Caco-2 (cell line): ENCODE measurements around the gene MAGI1. TPM values are rescaled to one million over a fixed set of nuclear protein-coding genes. Genes with fewer than 3 reads are reported as not detected.

Experiments
- BruUV-seq: library from RNA; stranded (reverse); fragments of 400-500 nt; replicated peaks from 2 replicates; lab custom pipeline; 2021; lab: Mats Ljungman, UMichigan
- CTCF ChIA-PET: fragments of 300-600 bp; sonication (Branson Sonifier 250); formaldehyde crosslinking; loops from one replicate; lab custom pipeline; 2022; ENCODE audit warnings: antibody characterized with exemption; lab: Charles Lee
- POLR2A ChIA-PET: fragments of 300-600 bp; sonication (Branson Sonifier 250); formaldehyde crosslinking; loops from one replicate; lab custom pipeline; 2022; ENCODE audit warnings: antibody characterized with exemption; lab: Charles Lee
- DNase-seq, 2 experiments: peaks; one replicate each; pipeline versions ENCODE4 v3.0.0 to v3.0.0-alpha.2; 2020 to 2022
- H3K27me3 ChIP-seq: replicated peaks from 2 replicates; pipeline ENCODE4 v1.6.0; 2011; ENCODE audit warnings: low read length; ENCODE audit not compliant: control insufficient read depth, insufficient read depth
- H3K36me3 ChIP-seq: 2 replicates; pipeline ENCODE4 v1.5.1; 2011; ENCODE audit warnings: low read length; ENCODE audit not compliant: control insufficient read depth, insufficient read depth
- H3K4me1 ChIP-seq: fragments of 250-450 bp; sonication (Bioruptor Pico); 2 replicates; pipeline ENCODE4 v1.5.1; 2020; ENCODE audit warnings: mild to moderate bottlenecking
- H3K4me3 ChIP-seq: 2 replicates; pipeline ENCODE4 v1.5.1; 2011; ENCODE audit warnings: low read depth, mild to moderate bottlenecking, control low read depth, low read length
- H3K9me3 ChIP-seq: fragments of 250-450 bp; sonication (Bioruptor Pico); 2 replicates; pipeline ENCODE4 v1.5.1; 2020; ENCODE audit warnings: mild to moderate bottlenecking, moderate library complexity
- H3K27ac Mint-ChIP-seq: one replicate; pipeline ENCODE4 v1.8.0; 2022; ENCODE audit warnings: mixed read lengths; ENCODE audit not compliant: unreplicated experiment
- H3K27me3 Mint-ChIP-seq: one replicate; pipeline ENCODE4 v1.8.0; 2022; ENCODE audit warnings: mixed read lengths; ENCODE audit not compliant: insufficient read depth, unreplicated experiment
- H3K36me3 Mint-ChIP-seq: one replicate; pipeline ENCODE4 v1.8.0; 2022; ENCODE audit warnings: mild to moderate bottlenecking, mixed read lengths; ENCODE audit not compliant: insufficient read depth, unreplicated experiment
- H3K4me1 Mint-ChIP-seq: one replicate; pipeline ENCODE4 v1.8.0; 2022; ENCODE audit warnings: low read depth, mixed read lengths; ENCODE audit not compliant: unreplicated experiment
- H3K4me3 Mint-ChIP-seq: one replicate; pipeline ENCODE4 v1.8.0; 2022; ENCODE audit warnings: mild to moderate bottlenecking, moderate library complexity, mixed read lengths; ENCODE audit not compliant: unreplicated experiment
- H3K9me3 Mint-ChIP-seq: one replicate; pipeline ENCODE4 v1.8.0; 2022; ENCODE audit warnings: mixed read lengths; ENCODE audit not compliant: unreplicated experiment
- intact Hi-C: fragments of 100-400 bp; cut with micrococcal nuclease; formaldehyde crosslinking; loops from one replicate; pipeline ENCODE4 v1.10.0; 2022; ENCODE audit not compliant: unreplicated experiment
- total RNA-seq: library from RNA; stranded (reverse); gene quantifications from 2 replicates; pipeline ENCODE4 v1.2.3, GENCODE V29; 2022
- TF ChIP-seq, protein P1 (sequence below), 2 experiments: fragments of 200-600 bp in 1 of 2; IDR thresholded peaks; 1 replicate in 1 of 2; 2 replicates in 1 of 2; pipeline versions ENCODE4 v1.5.1 to v1.8.0; 2011 to 2022; ENCODE audit warnings: antibody characterized with exemption in 1 of 2, control low read depth in 1 of 2, inconsistent platforms in 1 of 2, low read depth in 1 of 2, low read length in 1 of 2, mild to moderate bottlenecking in 1 of 2, moderate library complexity in 1 of 2; ENCODE audit not compliant: insufficient read depth in 1 of 2, severe bottlenecking in 1 of 2, unreplicated experiment in 1 of 2

MAGI1 gene
- total RNA-seq, 1 experiment from 2014 or later, result 64.9 TPM

DNA sequence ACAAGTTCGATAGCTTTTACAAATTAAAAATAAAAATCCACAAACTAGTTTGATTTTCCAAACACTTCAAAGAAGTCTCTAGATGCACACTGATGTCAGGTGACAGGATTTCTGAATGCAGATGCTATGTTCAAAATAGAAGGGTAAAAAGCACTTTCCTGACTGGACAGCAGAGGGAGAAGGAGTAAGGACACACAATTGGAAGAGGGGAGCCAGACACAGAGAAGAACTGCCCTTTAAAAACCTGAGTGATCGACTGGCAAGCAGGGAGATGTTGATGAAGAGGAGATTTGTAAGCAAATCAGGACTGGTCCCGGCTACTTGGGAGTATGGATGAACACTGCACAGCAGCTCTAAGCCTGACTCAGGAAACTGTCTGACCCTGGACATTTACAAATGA lies 612.8 kb downstream of the MAGI1 start:
- H3K27me3 ChIP-seq, result no peaks in the 10 kb centered on the region
- no TSS peak for BruUV-seq
- POLR2A ChIA-PET, result no interaction called here
- Mint-ChIP-seq H3K36me3 (peaks cover 35% of the 10 kb centered on the region), H3K27ac (no peak overlapping the region), H3K9me3 (no peaks in the 10 kb centered on the region), H3K27me3 (no peaks in the 10 kb centered on the region), H3K4me3 (no peak overlapping the region), H3K4me1 (no peaks in the 10 kb centered on the region)
- no peaks in the 10 kb centered on the region for H3K4me1 ChIP-seq
- DNase-seq, result peak in 1 of 2 experiments; percentile 38
- H3K4me3 ChIP-seq, result no peak overlapping the region
- H3K9me3 ChIP-seq, result no peaks in the 10 kb centered on the region
- intact Hi-C loops, result no loop called here
- TF ChIP-seq, protein P1, sequence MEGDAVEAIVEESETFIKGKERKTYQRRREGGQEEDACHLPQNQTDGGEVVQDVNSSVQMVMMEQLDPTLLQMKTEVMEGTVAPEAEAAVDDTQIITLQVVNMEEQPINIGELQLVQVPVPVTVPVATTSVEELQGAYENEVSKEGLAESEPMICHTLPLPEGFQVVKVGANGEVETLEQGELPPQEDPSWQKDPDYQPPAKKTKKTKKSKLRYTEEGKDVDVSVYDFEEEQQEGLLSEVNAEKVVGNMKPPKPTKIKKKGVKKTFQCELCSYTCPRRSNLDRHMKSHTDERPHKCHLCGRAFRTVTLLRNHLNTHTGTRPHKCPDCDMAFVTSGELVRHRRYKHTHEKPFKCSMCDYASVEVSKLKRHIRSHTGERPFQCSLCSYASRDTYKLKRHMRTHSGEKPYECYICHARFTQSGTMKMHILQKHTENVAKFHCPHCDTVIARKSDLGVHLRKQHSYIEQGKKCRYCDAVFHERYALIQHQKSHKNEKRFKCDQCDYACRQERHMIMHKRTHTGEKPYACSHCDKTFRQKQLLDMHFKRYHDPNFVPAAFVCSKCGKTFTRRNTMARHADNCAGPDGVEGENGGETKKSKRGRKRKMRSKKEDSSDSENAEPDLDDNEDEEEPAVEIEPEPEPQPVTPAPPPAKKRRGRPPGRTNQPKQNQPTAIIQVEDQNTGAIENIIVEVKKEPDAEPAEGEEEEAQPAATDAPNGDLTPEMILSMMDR (IDR thresholded peaks at IDR 0.05; ENCODE audit: insufficient read depth in 1 of 2, low read depth in 1 of 2, low read length in 1 of 2, severe bottlenecking in 1 of 2, unreplicated experiment in 1 of 2), result peak; percentile 10 to 62
- CTCF ChIA-PET, result interaction anchor here (0.8 kb wide), 1 partner anchor 13 kb away, joined by 3 read pairs; no protein-coding TSS in a partner anchor
- peaks cover 2% of the 10 kb centered on the region for H3K36me3 ChIP-seq

DNA sequence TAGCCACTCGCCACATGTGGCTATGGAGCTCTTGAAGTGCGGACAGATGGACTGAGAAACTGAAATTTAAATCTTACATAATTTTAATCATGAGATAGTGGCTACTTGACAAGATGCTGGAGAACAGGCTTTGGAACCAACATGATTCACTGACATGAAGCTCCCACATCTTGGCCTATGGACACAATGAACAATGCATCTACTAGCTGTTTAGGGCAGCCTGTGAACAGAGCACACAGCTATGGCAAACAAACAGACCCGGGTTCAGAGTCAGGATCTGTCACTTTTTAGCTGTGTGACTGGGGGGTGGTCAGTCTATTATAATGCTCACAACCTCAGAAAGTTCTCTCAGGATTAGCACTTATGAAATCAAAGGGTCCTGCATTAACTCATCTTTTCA lies 616.6 kb downstream of the MAGI1 start:
- intact Hi-C loops, result no loop called here
- H3K4me3 Mint-ChIP-seq, result no peak overlapping the region
- H3K27me3 ChIP-seq, result no peaks in the 10 kb centered on the region
- H3K4me1 Mint-ChIP-seq, result no peaks in the 10 kb centered on the region
- H3K27ac Mint-ChIP-seq, result no peak overlapping the region
- H3K9me3 ChIP-seq, result no peaks in the 10 kb centered on the region
- H3K36me3 ChIP-seq, result no peaks in the 10 kb centered on the region
- POLR2A ChIA-PET, result no interaction called here
- CTCF ChIA-PET, result no interaction called here
- H3K36me3 Mint-ChIP-seq, result peaks cover 31% of the 10 kb centered on the region
- H3K4me3 ChIP-seq, result no peak overlapping the region
- BruUV-seq, result no TSS peak
- no peaks in the 10 kb centered on the region for H3K4me1 ChIP-seq
- DNase-seq, result no peak
- H3K27me3 Mint-ChIP-seq, result no peaks in the 10 kb centered on the region
- no peaks in the 10 kb centered on the region for H3K9me3 Mint-ChIP-seq
- TF ChIP-seq, protein P1 (IDR thresholded peaks at IDR 0.05; ENCODE audit: insufficient read depth in 1 of 2, low read depth in 1 of 2, low read length in 1 of 2, severe bottlenecking in 1 of 2, unreplicated experiment in 1 of 2), result no peak

GRCh38 chr3:65419233-65419632 lies 619.5 kb downstream of the MAGI1 start:
- no TSS peak for BruUV-seq
- H3K27me3 Mint-ChIP-seq, result no peaks in the 10 kb centered on the region
- intact Hi-C loops, result loop anchor here (10.0 kb wide), 1 partner anchor 734 kb away; the partner anchor contains the start of gene ADAMTS9
- H3K9me3 Mint-ChIP-seq, result no peaks in the 10 kb centered on the region
- Histone ChIP-seq H3K27me3 (no peaks in the 10 kb centered on the region), H3K4me3 (no peak overlapping the region), H3K4me1 (no peaks in the 10 kb centered on the region), H3K9me3 (no peaks in the 10 kb centered on the region), H3K36me3 (no peaks in the 10 kb centered on the region)
- DNase-seq, result no peak
- POLR2A ChIA-PET, result no interaction called here
- TF ChIP-seq, protein P1 (IDR thresholded peaks at IDR 0.05; ENCODE audit: insufficient read depth in 1 of 2, low read depth in 1 of 2, low read length in 1 of 2, severe bottlenecking in 1 of 2, unreplicated experiment in 1 of 2), result no peak
- CTCF ChIA-PET, result no interaction called here
- peaks cover 28% of the 10 kb centered on the region for H3K36me3 Mint-ChIP-seq
- H3K4me1 Mint-ChIP-seq, result no peaks in the 10 kb centered on the region
- H3K27ac Mint-ChIP-seq, result no peak overlapping the region
- H3K4me3 Mint-ChIP-seq, result no peak overlapping the region
